ENCODE results near the gene WIPI1. TPM values are rescaled to one million over a fixed set of nuclear protein-coding genes. Genes with fewer than 3 reads are reported as not detected.

The WIPI1 gene
- total and polyA plus RNA-seq, 9 of the 15 experiments (the other 6 are each of a cell fraction or from before 2014, with no cell fraction given), result 3.7 to 23.5 (median 11.8) TPM

DNA sequence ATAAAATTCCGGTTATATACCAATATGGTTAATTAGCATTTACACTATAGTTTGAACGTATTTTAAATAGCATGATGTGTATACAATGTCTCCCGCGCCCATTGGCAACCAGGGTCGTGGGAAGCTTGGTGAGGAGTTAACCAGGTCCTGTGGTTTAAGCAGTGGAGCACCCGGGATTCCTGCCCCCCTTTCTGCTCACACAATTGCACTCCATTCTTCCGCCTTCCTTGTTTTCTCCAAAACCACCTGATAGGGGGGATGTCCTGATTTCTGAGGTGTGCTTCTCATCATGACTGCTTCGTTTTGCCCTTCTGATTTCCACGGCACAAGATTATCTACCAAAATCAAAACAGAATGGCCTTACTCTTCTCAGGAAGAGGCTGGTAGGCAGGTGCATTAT, 35.8 kb downstream of the WIPI1 start:
- ChIA-PET CTCF (ENCODE audit: low intra/inter-chr PET ratio) (no interaction called here), POLR2A (no interaction called here)
- no peak overlapping the region for H2AFZ ChIP-seq (ENCODE audit: low read depth, low read length)
- no peak overlapping the region for H3K9ac ChIP-seq (ENCODE audit: insufficient read depth in 1 of 2, low read depth in 2 of 2, low read length in 2 of 2)
- WGBS (ENCODE audit: insufficient coverage, low coverage, missing lambda C conversion rate), result 13% methylated on average over 9 of the region's 9 CpGs
- no peak overlapping the region for H3K4me2 ChIP-seq (ENCODE audit: insufficient read depth, low read length)
- no peaks in the 10 kb centered on the region for H3K9me1 ChIP-seq (ENCODE audit: control insufficient read depth, insufficient read depth, low read length)
- no peak for DNase-seq (ENCODE audit: extremely low read depth in 1 of 4, low spot score in 3 of 4)
- FAIRE-seq, result no peak
- H4K20me1 ChIP-seq (replicated peaks; ENCODE audit: control insufficient read depth, insufficient read depth, low read length), result 0 out of 2 replicates have a peak, but pooled peaks cover 5% of the 10 kb centered on the region
- TSS peak; percentile 24 for BruUV-seq (replicated peaks)
- no peaks in the 10 kb centered on the region; a peak in 1 of 5 replicates for H3K4me1 ChIP-seq (replicated peaks in 1 of 2; ENCODE audit: control insufficient read depth in 2 of 2, insufficient read depth in 2 of 2, low read length in 2 of 2)
- H3K9me3 ChIP-seq (replicated peaks; ENCODE audit: control insufficient read depth, insufficient read depth, low read depth, low read length), result no peaks in the 10 kb centered on the region
- no peak overlapping the region for H3K27ac ChIP-seq (ENCODE audit: extremely low read depth, low read depth, low read length)
- ATAC-seq, result no peak
- no peaks in the 10 kb centered on the region for H3K36me3 ChIP-seq (ENCODE audit: control insufficient read depth, insufficient read depth, low read length)
- H3K4me3 ChIP-seq, result no peak overlapping the region
- TF ChIP-seq RBM14 (IDR thresholded peaks at IDR 0.05; ENCODE audit: borderline replicate concordance, insufficient read depth, low read depth, low read length), result no peak
- TF ChIP-seq, protein P1, sequence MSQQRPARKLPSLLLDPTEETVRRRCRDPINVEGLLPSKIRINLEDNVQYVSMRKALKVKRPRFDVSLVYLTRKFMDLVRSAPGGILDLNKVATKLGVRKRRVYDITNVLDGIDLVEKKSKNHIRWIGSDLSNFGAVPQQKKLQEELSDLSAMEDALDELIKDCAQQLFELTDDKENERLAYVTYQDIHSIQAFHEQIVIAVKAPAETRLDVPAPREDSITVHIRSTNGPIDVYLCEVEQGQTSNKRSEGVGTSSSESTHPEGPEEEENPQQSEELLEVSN (IDR thresholded peaks at IDR 0.05; ENCODE audit: borderline replicate concordance in 1 of 2, extremely low read depth in 1 of 2, insufficient read depth in 1 of 2, insufficient read length in 1 of 2, low read depth in 1 of 2, low read length in 1 of 2, poor library complexity in 1 of 2, severe bottlenecking in 1 of 2), result no peak
- no peak for TF ChIP-seq BRF1 (IDR thresholded peaks at IDR 0.05; ENCODE audit: borderline replicate concordance, extremely low read depth, insufficient read length)
- TF ChIP-seq SAP30 (IDR thresholded peaks at IDR 0.05; ENCODE audit: borderline replicate concordance, insufficient read depth, low read depth, low read length, poor library complexity, severe bottlenecking), result no peak
- TF ChIP-seq RHOXF2B (CRISPR knock-in tag; conservative IDR thresholded peaks at IDR 0.05), result no peak
- in situ Hi-C loops (cut with MboI), result no loop called here
- no peaks in the 10 kb centered on the region for H3K79me2 ChIP-seq (ENCODE audit: control insufficient read depth, insufficient read depth, low read length)
- peaks cover 14 to 27% of the 10 kb centered on the region in 2 experiments for H3K27me3 ChIP-seq (ENCODE audit: control insufficient read depth in 2 of 2, insufficient read depth in 2 of 2, low read length in 2 of 2)
- intact Hi-C loops (cut with micrococcal nuclease), result no loop called here

All from K562 (cell line).